Activated CD8-positive, alpha-beta memory T cell treated with anti-CD3 and anti-CD28 coated beads, Interleukin-2, amount 50 U/mL, for 48 hours (primary cell): ENCODE data around the gene ZC3H4.
"Not testable (repeated sequence)": the region's sequence is repeated elsewhere in the genome, so short reads cannot be mapped to it uniquely, and the experiment has no call there.

Experiments used
- DNase-seq: peaks from one replicate; pipeline ENCODE4 v3.0.0-alpha.2; 2020

ZC3H4 gene

GRCh38 chr19:47112997-47113849 is at the start of gene ZC3H4:
ZC3H4 (minus strand) TSS chr19:47113776; CDS start chr19:47112584, 1,192 bp downstream.
- peak; percentile 97 for DNase-seq

- no peak for DNase-seq
Observed at GRCh38 chr19:47161876-47162489, 48.4 kb upstream of the ZC3H4 start.

GRCh38 chr19:47158879-47159503 is 45.4 kb upstream of the ZC3H4 start:
- no peak for DNase-seq

- DNase-seq: no peak
Observed at GRCh38 chr19:47158367-47158791, 44.8 kb upstream of the ZC3H4 start.

- DNase-seq: no peak
Observed at GRCh38 chr19:47157431-47158321, 44.1 kb upstream of the ZC3H4 start.

GRCh38 chr19:47156861-47157430 is 43.4 kb upstream of the ZC3H4 start:
- DNase-seq: no peak

GRCh38 chr19:47155148-47155547 is 41.6 kb upstream of the ZC3H4 start:
- DNase-seq: no peak

- DNase-seq: no peak
Observed at GRCh38 chr19:47153266-47153665, 39.7 kb upstream of the ZC3H4 start.

GRCh38 chr19:47152632-47153031 is 39.1 kb upstream of the ZC3H4 start:
- no peak for DNase-seq

- DNase-seq: no peak
Observed at GRCh38 chr19:47152205-47152604, 38.6 kb upstream of the ZC3H4 start.

GRCh38 chr19:47151627-47152026 is 38.1 kb upstream of the ZC3H4 start:
- DNase-seq: no peak

- no peak for DNase-seq
Observed at GRCh38 chr19:47146920-47147319, 33.3 kb upstream of the ZC3H4 start.

- no peak for DNase-seq
Observed at GRCh38 chr19:47145639-47146486, 32.3 kb upstream of the ZC3H4 start.

- no peak for DNase-seq
Observed at GRCh38 chr19:47144630-47145029, 31.1 kb upstream of the ZC3H4 start.

GRCh38 chr19:47143322-47144073 is 29.9 kb upstream of the ZC3H4 start:
- no peak for DNase-seq

- no peak for DNase-seq
Observed at GRCh38 chr19:47142779-47143178, 29.2 kb upstream of the ZC3H4 start.

GRCh38 chr19:47141695-47142094 is 28.1 kb upstream of the ZC3H4 start:
- no peak for DNase-seq

- DNase-seq: not testable (repeated sequence)
Observed at GRCh38 chr19:47141252-47141651, 27.7 kb upstream of the ZC3H4 start.

- DNase-seq: no peak
Observed at GRCh38 chr19:47135156-47135555, 21.6 kb upstream of the ZC3H4 start.

- DNase-seq: no peak
Observed at GRCh38 chr19:47134545-47134944, 21.0 kb upstream of the ZC3H4 start.

- DNase-seq: no peak
Observed at GRCh38 chr19:47133021-47133471, 19.5 kb upstream of the ZC3H4 start.
